Activated naive CD4-positive, alpha-beta T cell treated with anti-CD3 and anti-CD28 coated beads for 36 hours (primary cell): ENCODE results near the gene ANKRD50. TPM values are rescaled to one million over a fixed set of nuclear protein-coding genes. Genes with fewer than 3 reads are reported as not detected.

ENCODE experiments used
- CTCF ChIA-PET: fragments of 350-600 bp; sonication (Branson Sonifier 250); formaldehyde crosslinking; loops from one replicate; lab custom pipeline; 2021; ENCODE audit warnings: antibody characterized with exemption; lab: Charles Lee
- DNase-seq: peaks from one replicate; pipeline ENCODE4 v3.0.0-alpha.2; 2020
- H3K27ac Mint-ChIP-seq: one replicate; pipeline ENCODE4 v1.8.0; 2021; ENCODE audit warnings: mild to moderate bottlenecking, mixed read lengths
- H3K27me3 Mint-ChIP-seq: one replicate; pipeline ENCODE4 v1.8.0; 2021; ENCODE audit warnings: low read depth, mixed read lengths
- H3K36me3 Mint-ChIP-seq: one replicate; pipeline ENCODE4 v1.8.0; 2021; ENCODE audit warnings: low read depth, mixed read lengths
- H3K4me1 Mint-ChIP-seq: one replicate; pipeline ENCODE4 v1.8.0; 2021; ENCODE audit warnings: low read depth, mixed read lengths
- H3K4me3 Mint-ChIP-seq: one replicate; pipeline ENCODE4 v1.8.0; 2021; ENCODE audit warnings: mild to moderate bottlenecking, moderate library complexity, mixed read lengths
- H3K9me3 Mint-ChIP-seq: one replicate; pipeline ENCODE4 v1.8.0; 2021; ENCODE audit warnings: mixed read lengths
- intact Hi-C: fragments of 100-400 bp; cut with micrococcal nuclease; formaldehyde crosslinking; loops from one replicate; pipeline ENCODE4 v1.15.1; 2023
- total RNA-seq, 2 experiments: library from RNA; stranded (reverse); gene quantifications; one replicate each; pipeline ENCODE4 v1.2.3, GENCODE V29; 2021

ANKRD50 gene
- total RNA-seq, 2 experiments from 2014 or later, result 0.57 to 0.74 TPM

- H3K4me1 Mint-ChIP-seq, result no peaks in the 10 kb centered on the region
- CTCF ChIA-PET, result no interaction called here
- no peak overlapping the region for H3K27ac Mint-ChIP-seq
- intact Hi-C loops, result no loop called here
- no peaks in the 10 kb centered on the region for H3K27me3 Mint-ChIP-seq
- peaks cover 2% of the 10 kb centered on the region for H3K9me3 Mint-ChIP-seq
- H3K36me3 Mint-ChIP-seq, result peaks cover 2% of the 10 kb centered on the region
- no peak overlapping the region for H3K4me3 Mint-ChIP-seq
- no peak for DNase-seq
Observed at GRCh38 chr4:124697441-124697840, 15.1 kb downstream of the ANKRD50 start.

GRCh38 chr4:124696182-124696581 lies 16.4 kb downstream of the ANKRD50 start:
- Mint-ChIP-seq H3K9me3 (peaks cover 2% of the 10 kb centered on the region), H3K27ac (no peak overlapping the region), H3K36me3 (peaks cover 2% of the 10 kb centered on the region), H3K4me1 (no peaks in the 10 kb centered on the region), H3K4me3 (no peak overlapping the region), H3K27me3 (no peaks in the 10 kb centered on the region)
- CTCF ChIA-PET, result no interaction called here
- intact Hi-C loops, result no loop called here
- no peak for DNase-seq

GRCh38 chr4:124694946-124695598 lies 17.5 kb downstream of the ANKRD50 start:
- no peak overlapping the region for H3K4me3 Mint-ChIP-seq
- peaks cover 2% of the 10 kb centered on the region for H3K36me3 Mint-ChIP-seq
- DNase-seq, result no peak
- no peak overlapping the region for H3K27ac Mint-ChIP-seq
- H3K9me3 Mint-ChIP-seq, result peaks cover 2% of the 10 kb centered on the region
- CTCF ChIA-PET, result no interaction called here
- no peaks in the 10 kb centered on the region for H3K4me1 Mint-ChIP-seq
- no peaks in the 10 kb centered on the region for H3K27me3 Mint-ChIP-seq
- intact Hi-C loops, result no loop called here

DNA sequence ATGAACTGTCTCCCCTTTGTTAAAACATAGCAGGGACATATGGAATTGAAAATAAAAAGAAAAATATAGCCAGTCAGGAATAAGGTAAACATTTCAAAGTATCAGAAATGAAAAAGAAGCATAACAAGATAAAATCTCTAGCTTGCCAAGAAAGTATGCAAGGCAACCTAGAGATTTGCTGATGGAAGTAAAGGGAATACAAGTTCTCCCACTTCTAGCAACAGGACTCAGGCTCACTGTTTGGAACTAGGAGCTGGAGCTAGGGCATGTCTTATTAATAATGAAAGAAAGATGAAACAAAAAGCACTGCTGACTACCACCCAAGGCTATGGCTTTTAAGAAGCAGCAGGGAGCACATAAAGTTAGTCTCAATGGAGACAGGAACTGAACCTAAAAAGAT lies 18.2 kb downstream of the ANKRD50 start:
- H3K9me3 Mint-ChIP-seq, result peaks cover 2% of the 10 kb centered on the region
- H3K27ac Mint-ChIP-seq, result no peak overlapping the region
- H3K4me1 Mint-ChIP-seq, result no peaks in the 10 kb centered on the region
- intact Hi-C loops, result no loop called here
- no peak for DNase-seq
- peaks cover 2% of the 10 kb centered on the region for H3K36me3 Mint-ChIP-seq
- CTCF ChIA-PET, result no interaction called here
- no peak overlapping the region for H3K4me3 Mint-ChIP-seq
- H3K27me3 Mint-ChIP-seq, result no peaks in the 10 kb centered on the region

DNA sequence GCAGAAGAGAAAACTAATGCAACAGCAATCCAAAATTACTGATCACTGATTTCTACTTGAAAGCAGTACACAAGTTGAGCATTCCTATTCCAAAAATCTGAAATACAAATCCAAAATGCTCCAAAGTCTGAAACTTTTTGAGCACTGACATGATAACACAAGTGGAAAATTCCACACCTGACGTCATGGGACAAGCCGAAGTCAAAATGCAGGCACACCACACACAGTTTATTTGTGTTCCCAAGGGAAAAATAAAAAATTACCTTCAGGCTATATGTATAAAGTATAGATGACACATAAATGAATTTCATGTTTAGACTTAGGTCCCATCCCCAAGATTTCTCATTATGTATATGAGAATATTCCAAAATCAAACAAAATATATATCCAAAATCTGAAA lies 20.7 kb downstream of the ANKRD50 start:
- Mint-ChIP-seq H3K27me3 (no peaks in the 10 kb centered on the region), H3K4me1 (no peaks in the 10 kb centered on the region), H3K36me3 (peaks cover 2% of the 10 kb centered on the region), H3K4me3 (no peak overlapping the region), H3K9me3 (peaks cover 2% of the 10 kb centered on the region), H3K27ac (no peak overlapping the region)
- intact Hi-C loops, result no loop called here
- CTCF ChIA-PET, result no interaction called here
- no peak for DNase-seq

DNA sequence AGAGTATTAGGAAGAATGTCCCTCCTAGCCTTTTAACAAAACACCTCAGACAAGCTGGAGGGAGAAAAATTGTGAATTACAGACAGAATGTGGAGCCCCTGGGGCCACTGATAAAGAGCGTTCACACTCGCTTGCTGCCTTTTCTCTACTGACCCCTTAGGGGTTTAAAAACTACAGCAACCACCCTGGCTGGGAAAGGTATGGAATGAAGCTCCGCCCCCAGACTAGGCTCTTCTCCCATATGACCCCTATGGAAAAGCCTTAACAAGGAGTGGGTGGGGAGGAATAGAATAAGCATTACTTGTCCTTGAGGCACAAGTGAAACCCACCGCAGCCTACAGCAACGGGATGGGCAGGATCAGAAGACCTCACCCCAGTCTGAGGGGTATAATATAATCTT lies 26.3 kb downstream of the ANKRD50 start:
- DNase-seq, result no peak
- Mint-ChIP-seq H3K4me3 (no peak overlapping the region), H3K4me1 (no peaks in the 10 kb centered on the region), H3K27me3 (no peaks in the 10 kb centered on the region), H3K9me3 (no peaks in the 10 kb centered on the region), H3K27ac (no peak overlapping the region), H3K36me3 (no peaks in the 10 kb centered on the region)
- CTCF ChIA-PET, result no interaction called here
- intact Hi-C loops, result no loop called here

GRCh38 chr4:124685851-124686250 lies 26.7 kb downstream of the ANKRD50 start:
- no peak for DNase-seq
- H3K27ac Mint-ChIP-seq, result no peak overlapping the region
- H3K4me1 Mint-ChIP-seq, result no peaks in the 10 kb centered on the region
- CTCF ChIA-PET, result no interaction called here
- H3K9me3 Mint-ChIP-seq, result no peaks in the 10 kb centered on the region
- intact Hi-C loops, result no loop called here
- H3K4me3 Mint-ChIP-seq, result no peak overlapping the region
- no peaks in the 10 kb centered on the region for H3K36me3 Mint-ChIP-seq
- no peaks in the 10 kb centered on the region for H3K27me3 Mint-ChIP-seq

DNA sequence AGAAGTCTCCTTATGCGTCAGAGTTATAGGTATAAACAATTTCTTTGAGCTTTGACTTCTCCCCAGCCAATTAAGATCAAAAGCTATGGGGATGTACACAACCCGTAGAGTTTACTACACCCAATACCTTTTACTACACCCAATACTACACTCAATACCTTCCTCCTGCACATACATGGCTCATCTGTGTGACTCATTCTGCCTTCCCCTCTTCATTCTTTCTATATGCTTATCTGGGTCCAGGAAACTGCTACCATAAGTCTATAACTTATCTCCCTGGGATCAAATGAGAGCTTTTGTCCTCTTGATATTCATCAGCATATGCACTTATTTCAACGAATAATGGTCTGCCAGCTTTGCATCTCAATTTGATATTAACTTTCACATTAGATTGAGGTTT lies 28.2 kb downstream of the ANKRD50 start:
- no peak overlapping the region for H3K27ac Mint-ChIP-seq
- no peaks in the 10 kb centered on the region for H3K36me3 Mint-ChIP-seq

GRCh38 chr4:124682384-124682783 lies 30.1 kb downstream of the ANKRD50 start:
- intact Hi-C loops, result no loop called here
- H3K9me3 Mint-ChIP-seq, result no peaks in the 10 kb centered on the region
- no peak overlapping the region for H3K4me3 Mint-ChIP-seq
- no peaks in the 10 kb centered on the region for H3K36me3 Mint-ChIP-seq
- H3K27me3 Mint-ChIP-seq, result no peaks in the 10 kb centered on the region
- H3K27ac Mint-ChIP-seq, result no peak overlapping the region
- CTCF ChIA-PET, result no interaction called here
- no peaks in the 10 kb centered on the region for H3K4me1 Mint-ChIP-seq
- no peak for DNase-seq

More for the DNA sequence above, 28.2 kb downstream of the ANKRD50 start:
- intact Hi-C loops, result no loop called here
- DNase-seq, result no peak
- Mint-ChIP-seq H3K27me3 (no peaks in the 10 kb centered on the region), H3K9me3 (no peaks in the 10 kb centered on the region), H3K4me1 (no peaks in the 10 kb centered on the region), H3K4me3 (no peak overlapping the region)
- CTCF ChIA-PET, result no interaction called here

- no peak overlapping the region for H3K4me3 Mint-ChIP-seq
- DNase-seq, result no peak
- CTCF ChIA-PET, result no interaction called here
Observed at GRCh38 chr4:124666496-124666895, 46.0 kb downstream of the ANKRD50 start.

GRCh38 chr4:124658795-124659194 lies 53.7 kb downstream of the ANKRD50 start:
- CTCF ChIA-PET, result no interaction called here
- H3K27ac Mint-ChIP-seq, result no peak overlapping the region
- no peaks in the 10 kb centered on the region for H3K36me3 Mint-ChIP-seq
- no peaks in the 10 kb centered on the region for H3K4me1 Mint-ChIP-seq
- DNase-seq, result no peak
- intact Hi-C loops, result no loop called here
- no peak overlapping the region for H3K4me3 Mint-ChIP-seq
- no peaks in the 10 kb centered on the region for H3K9me3 Mint-ChIP-seq
- H3K27me3 Mint-ChIP-seq, result peaks cover 2% of the 10 kb centered on the region

More at GRCh38 chr4:124666496-124666895, 46.0 kb downstream of the ANKRD50 start:
- intact Hi-C loops, result no loop called here
- no peaks in the 10 kb centered on the region for H3K4me1 Mint-ChIP-seq
- H3K9me3 Mint-ChIP-seq, result no peaks in the 10 kb centered on the region
- H3K27ac Mint-ChIP-seq, result no peak overlapping the region
- H3K36me3 Mint-ChIP-seq, result peaks cover 3% of the 10 kb centered on the region
- no peaks in the 10 kb centered on the region for H3K27me3 Mint-ChIP-seq

- CTCF ChIA-PET, result no interaction called here
- no peaks in the 10 kb centered on the region for H3K36me3 Mint-ChIP-seq
- no peak overlapping the region for H3K4me3 Mint-ChIP-seq
- DNase-seq, result no peak
- intact Hi-C loops, result no loop called here
- no peaks in the 10 kb centered on the region for H3K9me3 Mint-ChIP-seq
- no peak overlapping the region for H3K27ac Mint-ChIP-seq
- peaks cover 2% of the 10 kb centered on the region for H3K27me3 Mint-ChIP-seq
- H3K4me1 Mint-ChIP-seq, result no peaks in the 10 kb centered on the region
Observed at GRCh38 chr4:124650614-124651013, 61.9 kb downstream of the ANKRD50 start.

DNA sequence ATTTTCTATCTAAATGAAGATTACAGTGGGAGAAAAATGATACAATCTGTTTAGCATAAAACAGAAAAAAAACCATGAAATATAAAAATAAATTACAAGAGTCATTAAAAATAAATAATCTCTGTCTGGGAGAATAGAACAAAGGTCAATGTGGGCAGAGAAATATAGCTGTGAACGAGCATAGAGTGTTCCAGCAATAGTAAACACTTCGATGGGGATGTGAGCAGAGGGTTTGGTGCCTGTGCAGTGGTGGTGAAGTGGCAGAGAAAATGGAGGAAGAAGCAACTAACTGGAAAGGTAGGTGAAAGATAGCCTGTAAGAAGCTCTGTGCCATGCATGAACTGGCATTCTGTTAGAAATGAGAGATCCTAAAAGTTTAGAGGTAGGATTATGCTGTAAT lies 64.9 kb downstream of the ANKRD50 start:
- CTCF ChIA-PET, result interaction anchor here (0.6 kb wide), 1 partner anchor 1822 kb away, joined by 3 read pairs; no protein-coding TSS in a partner anchor
- Mint-ChIP-seq H3K36me3 (no peaks in the 10 kb centered on the region), H3K27ac (no peak overlapping the region), H3K27me3 (peaks cover 2% of the 10 kb centered on the region), H3K9me3 (no peaks in the 10 kb centered on the region), H3K4me3 (no peak overlapping the region), H3K4me1 (no peaks in the 10 kb centered on the region)
- no peak for DNase-seq
- intact Hi-C loops, result no loop called here
